Right lobe of liver (tissue), 4 donors: ENCODE measurements around the gene ANKRD55.

Experiments used
- POLR2A ChIP-seq: fragments of 450-650 bp; IDR thresholded peaks from one replicate; pipeline ENCODE4 v1.6.1; 2017; ENCODE audit warnings: antibody characterized with exemption, mild to moderate bottlenecking
- TF ChIP-seq, protein P1 (sequence below), 4 donors: fragments of 200-600 bp in 3 of 4; fragments of 450-650 bp in 1 of 4; IDR thresholded peaks; one replicate each; pipeline versions ENCODE4 v1.5.1 to v1.8.0; 2016 to 2022; ENCODE audit warnings: antibody characterized with exemption in 4 of 4, mild to moderate bottlenecking in 2 of 4
- donor health status: DM: no; HTN: no; CAD: no.
- donor health status: DM: no; HTN: no; CAD: no.
- donor health status: DM: no; HTN: yes; CAD: no.

DNA sequence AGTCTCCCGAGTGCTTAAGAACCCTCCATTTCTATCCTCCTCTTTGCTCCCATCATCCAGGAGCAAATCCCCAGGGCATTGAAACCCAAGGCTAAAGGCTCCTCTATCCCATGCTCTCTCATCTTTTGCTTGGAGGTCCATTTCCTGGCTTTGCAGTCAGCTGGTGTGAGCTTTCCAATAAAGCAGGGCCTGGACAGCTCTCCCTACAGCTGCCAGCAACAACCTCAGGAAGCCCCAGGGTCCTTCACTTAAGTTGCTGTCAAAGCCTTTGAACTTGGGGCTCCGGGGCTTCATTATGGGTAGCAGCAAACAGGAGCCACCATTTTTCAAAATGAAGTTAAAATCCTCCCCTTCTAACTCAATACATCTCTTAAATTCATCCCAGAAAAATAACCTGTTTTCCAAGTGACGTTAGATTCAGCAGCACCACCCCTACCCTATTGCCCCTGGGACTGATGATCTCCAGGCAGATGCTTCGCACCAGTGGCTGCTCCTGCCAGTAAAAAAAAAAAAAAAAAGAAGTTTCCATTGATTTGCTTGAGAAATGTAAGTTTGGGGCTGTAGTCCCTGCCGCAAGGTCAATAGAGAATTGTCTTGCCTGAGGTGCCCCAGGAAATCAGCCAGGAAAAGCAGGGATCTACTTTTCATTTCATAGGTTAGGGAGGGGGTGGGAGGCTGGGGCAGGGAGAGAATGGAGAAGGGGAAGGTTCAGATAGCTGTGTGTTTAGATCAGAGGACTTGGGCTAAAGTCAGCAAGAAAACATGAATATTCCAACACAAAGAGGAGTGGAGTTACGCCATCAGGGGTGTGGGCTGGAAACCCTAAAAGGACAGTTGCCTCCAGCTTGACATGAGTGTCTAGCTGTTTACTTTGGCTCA lies 154.6 kb downstream of the ANKRD55 start:
- no peak for TF ChIP-seq POLR2A
- TF ChIP-seq, protein P1, sequence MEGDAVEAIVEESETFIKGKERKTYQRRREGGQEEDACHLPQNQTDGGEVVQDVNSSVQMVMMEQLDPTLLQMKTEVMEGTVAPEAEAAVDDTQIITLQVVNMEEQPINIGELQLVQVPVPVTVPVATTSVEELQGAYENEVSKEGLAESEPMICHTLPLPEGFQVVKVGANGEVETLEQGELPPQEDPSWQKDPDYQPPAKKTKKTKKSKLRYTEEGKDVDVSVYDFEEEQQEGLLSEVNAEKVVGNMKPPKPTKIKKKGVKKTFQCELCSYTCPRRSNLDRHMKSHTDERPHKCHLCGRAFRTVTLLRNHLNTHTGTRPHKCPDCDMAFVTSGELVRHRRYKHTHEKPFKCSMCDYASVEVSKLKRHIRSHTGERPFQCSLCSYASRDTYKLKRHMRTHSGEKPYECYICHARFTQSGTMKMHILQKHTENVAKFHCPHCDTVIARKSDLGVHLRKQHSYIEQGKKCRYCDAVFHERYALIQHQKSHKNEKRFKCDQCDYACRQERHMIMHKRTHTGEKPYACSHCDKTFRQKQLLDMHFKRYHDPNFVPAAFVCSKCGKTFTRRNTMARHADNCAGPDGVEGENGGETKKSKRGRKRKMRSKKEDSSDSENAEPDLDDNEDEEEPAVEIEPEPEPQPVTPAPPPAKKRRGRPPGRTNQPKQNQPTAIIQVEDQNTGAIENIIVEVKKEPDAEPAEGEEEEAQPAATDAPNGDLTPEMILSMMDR (IDR thresholded peaks at IDR 0.05): no peak
